Upper lobe of left lung (tissue), 4 donors: ENCODE results near the gene SNCAIP.

ENCODE experiments used
- EP300 ChIP-seq, 4 donors: sonication (generic); formaldehyde crosslinking; IDR thresholded peaks; one replicate each; pipeline ENCODE4 v1.5.1; 2017; ENCODE audit warnings: antibody characterized with exemption in 4 of 4, control low read depth in 2 of 4
- POLR2A ChIP-seq, 4 donors: fragments of 450-650 bp; IDR thresholded peaks; one replicate each; pipeline ENCODE4 v1.5.1; 2016 to 2017; ENCODE audit warnings: antibody characterized with exemption in 4 of 4, mild to moderate bottlenecking in 2 of 4
- POLR2AphosphoS5 ChIP-seq, 2 donors: sonication (generic); formaldehyde crosslinking; IDR thresholded peaks; one replicate each; pipeline ENCODE4 v1.5.1; 2017; ENCODE audit warnings: antibody characterized with exemption in 2 of 2
- TF ChIP-seq, protein P1 (sequence below), 6 experiments: fragments of 450-650 bp in 4 of 6; fragments of 200-600 bp in 2 of 6; sonication (generic) in 2 of 6; IDR thresholded peaks; one replicate each; pipeline ENCODE4 v1.5.1; 2016 to 2019; ENCODE audit warnings: antibody characterized with exemption in 6 of 6

DNA sequence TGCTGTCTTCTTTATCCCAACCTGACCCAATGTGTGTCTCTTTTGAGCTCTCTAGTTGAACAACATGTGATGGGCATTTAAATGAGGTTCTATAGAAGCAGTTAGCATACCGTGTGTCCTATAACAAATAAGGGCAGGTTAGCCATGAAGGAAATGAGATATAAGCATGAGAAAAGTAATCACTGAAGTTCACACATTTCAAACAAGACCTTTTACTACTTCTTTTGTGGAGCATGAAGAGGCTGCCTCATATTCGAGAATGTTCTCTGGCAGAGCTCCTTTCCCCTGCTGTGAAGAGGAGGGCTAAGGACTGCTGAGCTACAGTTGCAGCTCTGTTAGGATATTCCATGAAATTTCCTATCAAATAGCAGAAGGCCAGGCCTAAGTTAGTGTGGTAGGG is 15.2 kb upstream of the SNCAIP start:
- TF ChIP-seq, protein P1, sequence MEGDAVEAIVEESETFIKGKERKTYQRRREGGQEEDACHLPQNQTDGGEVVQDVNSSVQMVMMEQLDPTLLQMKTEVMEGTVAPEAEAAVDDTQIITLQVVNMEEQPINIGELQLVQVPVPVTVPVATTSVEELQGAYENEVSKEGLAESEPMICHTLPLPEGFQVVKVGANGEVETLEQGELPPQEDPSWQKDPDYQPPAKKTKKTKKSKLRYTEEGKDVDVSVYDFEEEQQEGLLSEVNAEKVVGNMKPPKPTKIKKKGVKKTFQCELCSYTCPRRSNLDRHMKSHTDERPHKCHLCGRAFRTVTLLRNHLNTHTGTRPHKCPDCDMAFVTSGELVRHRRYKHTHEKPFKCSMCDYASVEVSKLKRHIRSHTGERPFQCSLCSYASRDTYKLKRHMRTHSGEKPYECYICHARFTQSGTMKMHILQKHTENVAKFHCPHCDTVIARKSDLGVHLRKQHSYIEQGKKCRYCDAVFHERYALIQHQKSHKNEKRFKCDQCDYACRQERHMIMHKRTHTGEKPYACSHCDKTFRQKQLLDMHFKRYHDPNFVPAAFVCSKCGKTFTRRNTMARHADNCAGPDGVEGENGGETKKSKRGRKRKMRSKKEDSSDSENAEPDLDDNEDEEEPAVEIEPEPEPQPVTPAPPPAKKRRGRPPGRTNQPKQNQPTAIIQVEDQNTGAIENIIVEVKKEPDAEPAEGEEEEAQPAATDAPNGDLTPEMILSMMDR (IDR thresholded peaks at IDR 0.05), result no peak
- TF ChIP-seq POLR2A (IDR thresholded peaks at IDR 0.05), result no peak
- no peak for TF ChIP-seq EP300 (IDR thresholded peaks at IDR 0.05)
- no peak for TF ChIP-seq POLR2AphosphoS5 (IDR thresholded peaks at IDR 0.05)
